ENCODE results near the gene CPSF4L.

The CPSF4L gene

GRCh38 chr17:73231395-73231794, 30.3 kb downstream of the CPSF4L start:
- peak; percentile 34 for DNase-seq

DNA sequence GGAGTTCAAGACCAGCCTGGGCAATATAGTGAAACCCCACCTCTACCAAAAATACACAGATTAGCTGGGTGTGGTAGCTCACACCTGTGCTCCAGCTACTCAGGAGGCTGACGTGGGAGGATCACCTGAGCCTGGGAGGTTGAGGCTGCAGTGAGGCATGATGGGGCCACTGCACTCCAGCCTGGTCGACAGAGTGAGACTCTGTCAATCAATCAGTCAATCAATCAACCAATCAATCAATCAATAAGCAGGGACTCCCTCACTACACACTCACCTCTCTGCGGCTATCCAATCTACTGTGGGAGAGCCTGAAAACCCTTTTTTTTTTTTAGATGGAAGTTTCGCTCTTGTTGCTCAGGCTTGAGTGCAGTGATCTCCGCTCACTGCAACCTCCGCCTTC, 31.6 kb downstream of the CPSF4L start:
- DNase-seq: no peak

GRCh38 chr17:73228748-73229236, 32.9 kb downstream of the CPSF4L start:
- DNase-seq: no peak

GRCh38 chr17:73227944-73228343, 33.7 kb downstream of the CPSF4L start:
- no peak for DNase-seq

DNA sequence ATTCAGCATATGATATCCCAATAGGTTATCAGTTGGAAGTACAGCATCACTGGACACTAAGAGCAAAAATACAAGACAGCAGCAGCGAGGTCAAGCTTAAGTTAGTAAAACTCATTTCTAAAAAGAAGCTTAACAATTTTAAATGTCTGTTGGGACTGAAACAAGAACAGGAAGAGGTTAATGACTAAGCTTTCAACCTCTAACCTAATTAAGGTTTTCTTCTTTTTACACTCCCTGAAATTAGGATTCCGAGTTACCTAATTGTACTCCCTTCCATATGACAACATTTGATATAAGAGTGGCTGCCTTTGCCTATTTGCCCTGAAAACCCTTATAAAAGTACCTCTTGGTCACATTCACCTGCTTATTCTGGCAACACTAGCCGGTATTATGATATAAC, 34.3 kb downstream of the CPSF4L start:
- DNase-seq: no peak

GRCh38 chr17:73226556-73227172, 35.0 kb downstream of the CPSF4L start:
- DNase-seq: no peak

DNA sequence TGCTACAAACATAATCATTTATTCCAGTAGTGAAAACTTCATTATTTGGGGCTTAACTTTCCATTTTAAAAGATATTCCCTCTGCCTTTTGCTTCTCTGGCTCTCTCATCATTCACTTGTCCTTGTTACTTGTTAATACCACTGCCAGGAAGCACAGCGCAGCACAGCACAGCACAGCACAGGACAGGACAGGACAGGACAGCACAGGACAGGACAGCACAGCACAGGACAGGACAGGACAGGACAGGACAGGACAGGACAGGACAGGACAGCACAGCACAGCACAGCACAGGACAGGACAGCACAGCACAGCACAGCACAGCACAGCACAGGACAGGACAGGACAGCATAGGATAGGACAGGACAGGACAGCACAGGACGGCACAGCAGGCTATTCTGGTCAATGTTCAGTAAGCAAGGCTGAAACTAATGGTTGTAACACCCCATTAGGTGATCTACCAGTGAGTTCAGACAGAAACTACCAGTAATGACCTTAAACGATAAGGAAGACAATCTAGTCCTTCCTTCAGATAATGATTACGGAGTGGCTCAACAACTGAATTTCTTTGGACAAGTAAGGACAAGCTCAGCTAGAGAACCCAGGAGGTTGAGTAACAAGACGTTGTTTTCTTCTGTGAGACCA, 36.9 kb downstream of the CPSF4L start:
- no peak for DNase-seq

DNA sequence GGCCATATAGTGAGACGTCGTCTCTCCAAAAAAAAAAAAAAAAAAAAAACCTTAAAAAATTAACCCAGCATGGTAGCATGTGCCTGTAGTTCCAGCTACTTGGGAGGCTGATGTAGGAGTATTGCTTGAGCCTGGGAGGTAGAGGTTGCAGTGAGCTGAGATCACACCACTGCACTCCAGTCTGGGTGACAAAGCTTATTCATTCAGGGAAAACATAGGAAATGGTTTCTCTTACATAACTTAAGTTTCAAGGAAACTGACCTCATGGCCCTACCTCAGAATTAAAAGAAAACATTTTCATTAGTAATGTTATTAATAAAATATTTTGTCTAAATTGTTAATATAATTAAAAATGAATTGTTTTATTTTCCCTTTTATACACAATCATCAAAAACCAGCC, 37.4 kb downstream of the CPSF4L start:
- no peak for DNase-seq

GRCh38 chr17:73223626-73224230, 38.0 kb downstream of the CPSF4L start:
- DNase-seq: no peak

DNA sequence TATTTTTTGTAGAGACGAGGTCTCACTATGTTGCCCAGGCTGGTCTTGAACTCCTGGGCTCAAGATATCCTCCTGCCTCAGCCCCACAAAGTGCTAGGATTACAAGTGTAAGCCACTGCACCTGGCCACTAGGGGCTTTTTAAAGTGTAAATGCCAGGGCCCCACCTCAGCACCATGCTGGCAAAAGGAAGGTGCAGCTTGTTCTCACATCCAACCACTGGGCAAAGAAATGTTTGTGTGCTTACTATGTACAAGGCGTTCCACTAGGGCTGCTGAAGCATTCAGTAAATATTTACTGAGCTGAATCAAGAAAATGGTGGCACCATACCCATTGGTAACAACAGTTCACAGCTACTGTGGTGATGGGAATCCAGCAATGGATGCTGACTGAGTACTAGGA, 46.2 kb downstream of the CPSF4L start:
- no peak for DNase-seq

- DNase-seq: no peak
Measured at GRCh38 chr17:73214851-73215250, 46.8 kb downstream of the CPSF4L start.

DNA sequence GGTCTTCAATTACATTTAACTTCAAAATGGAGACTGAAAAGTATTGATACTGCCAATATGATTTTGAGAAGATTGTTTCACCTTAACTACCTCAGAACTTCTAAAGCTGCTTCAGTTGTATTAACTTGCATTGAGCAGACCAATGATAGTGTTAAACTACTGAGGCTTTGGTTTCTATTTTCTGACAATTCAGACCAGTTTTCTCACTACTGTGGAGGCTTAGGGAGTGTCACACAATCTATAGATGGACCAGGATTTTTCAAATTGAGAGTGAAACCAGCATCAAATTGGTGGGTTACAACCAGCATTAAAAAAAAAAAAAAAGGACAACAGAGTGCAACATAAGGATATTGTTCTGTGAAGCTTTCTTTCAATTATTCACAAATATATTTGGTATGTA, 47.7 kb downstream of the CPSF4L start:
- DNase-seq: no peak

DNA sequence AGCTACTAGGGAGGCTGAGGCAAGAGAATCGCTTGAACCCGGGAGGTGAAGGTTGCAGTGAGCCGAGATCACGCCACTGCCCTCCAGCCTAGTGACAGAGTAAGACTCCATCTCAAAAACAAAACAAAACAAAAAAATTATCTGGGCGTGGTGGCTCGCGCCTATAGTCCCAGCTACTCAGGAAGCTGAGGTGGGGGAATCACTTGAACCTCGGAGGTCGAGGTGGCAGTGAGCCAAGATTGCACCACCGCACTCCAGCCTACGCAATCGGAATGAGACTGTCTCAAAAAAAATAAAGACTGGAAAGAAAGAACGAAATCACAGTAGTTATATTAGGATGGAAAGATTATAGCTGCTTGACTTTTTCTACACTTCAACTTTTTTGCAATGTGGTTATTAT, 49.9 kb downstream of the CPSF4L start:
- no peak for DNase-seq

DNA sequence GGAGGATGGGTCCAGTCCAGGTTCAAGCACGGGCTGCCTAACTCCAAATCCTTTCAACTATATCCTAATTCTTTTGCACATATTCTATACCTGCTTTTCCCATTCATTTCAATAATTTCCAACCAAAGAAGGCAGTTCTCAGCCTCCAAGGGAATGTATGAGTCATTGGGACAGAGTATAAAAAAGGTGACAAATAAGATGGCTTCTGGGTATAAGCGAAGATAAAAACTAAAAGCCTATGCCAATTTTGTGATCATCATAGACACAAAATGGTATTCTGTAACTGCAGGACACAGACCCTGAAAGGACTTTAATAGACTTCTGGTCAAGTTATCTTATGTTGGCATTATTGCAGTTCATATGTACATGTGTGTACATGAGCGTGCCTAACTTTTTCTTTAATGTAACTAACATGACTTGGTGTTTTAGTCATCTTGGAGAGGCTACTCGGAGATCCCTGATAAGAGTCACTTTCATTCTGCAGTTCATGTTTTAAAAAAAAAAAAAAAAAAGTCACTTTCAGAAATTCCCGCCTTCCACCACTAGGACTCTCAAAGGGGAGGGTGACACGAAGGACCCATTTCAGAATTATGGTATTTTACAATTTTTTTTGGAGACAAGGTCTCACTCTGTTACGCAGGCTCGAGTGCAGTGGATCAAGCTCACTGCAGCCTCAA, 51.5 kb downstream of the CPSF4L start:
- no peak for DNase-seq

DNA sequence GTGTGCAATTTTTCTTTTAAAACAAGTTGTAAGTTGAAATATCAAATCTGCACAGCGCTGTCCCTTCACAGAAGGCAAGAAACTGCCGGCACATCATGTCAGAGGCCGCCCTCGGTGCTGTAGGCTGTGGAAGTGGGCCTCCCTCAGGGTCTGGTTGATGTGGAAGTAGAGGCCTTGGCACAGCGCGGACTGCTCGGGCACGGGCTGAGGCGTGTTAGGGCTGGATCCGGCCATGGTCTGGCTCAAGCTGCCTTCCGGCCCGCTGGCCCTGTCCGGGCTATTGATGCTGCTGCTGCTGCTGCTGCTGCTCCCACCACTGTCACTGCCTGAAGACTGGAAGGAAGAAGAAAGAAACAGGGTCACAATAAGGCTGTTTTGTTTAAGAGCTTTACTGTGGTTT, 52.2 kb downstream of the CPSF4L start:
- DNase-seq: no peak

DNA sequence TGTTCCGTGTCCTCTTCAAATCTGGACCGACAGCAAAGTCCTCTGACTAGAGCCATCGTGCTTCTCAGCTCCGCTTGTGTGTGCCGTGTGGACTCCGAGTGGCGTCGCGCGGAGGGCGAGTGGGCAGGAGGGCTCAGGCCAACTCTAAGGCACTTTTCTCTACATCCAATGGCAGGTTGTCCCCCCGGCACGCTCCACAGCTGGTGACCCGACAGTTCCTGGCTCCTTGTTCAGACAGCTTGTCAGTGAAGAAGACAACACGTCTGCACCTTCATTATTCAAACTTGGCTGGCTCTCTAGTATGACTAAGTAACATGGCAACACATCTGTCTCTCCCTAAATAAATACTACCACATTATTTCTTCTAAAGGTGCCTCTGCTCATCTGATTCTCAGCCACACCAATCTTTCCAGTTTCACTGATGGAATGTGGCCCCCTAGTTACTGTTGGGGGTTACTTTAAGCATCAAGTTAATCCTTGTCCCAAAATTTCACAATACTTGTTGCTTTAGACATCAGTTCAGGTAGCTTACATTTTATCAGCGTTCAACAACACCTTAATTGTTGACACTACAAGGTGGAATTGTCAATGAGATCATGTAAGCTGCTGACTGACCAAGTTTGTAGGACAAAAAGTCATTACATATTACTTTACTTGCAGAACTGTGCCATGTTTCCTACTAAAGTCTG, 53.4 kb downstream of the CPSF4L start:
- DNase-seq: no peak

DNA sequence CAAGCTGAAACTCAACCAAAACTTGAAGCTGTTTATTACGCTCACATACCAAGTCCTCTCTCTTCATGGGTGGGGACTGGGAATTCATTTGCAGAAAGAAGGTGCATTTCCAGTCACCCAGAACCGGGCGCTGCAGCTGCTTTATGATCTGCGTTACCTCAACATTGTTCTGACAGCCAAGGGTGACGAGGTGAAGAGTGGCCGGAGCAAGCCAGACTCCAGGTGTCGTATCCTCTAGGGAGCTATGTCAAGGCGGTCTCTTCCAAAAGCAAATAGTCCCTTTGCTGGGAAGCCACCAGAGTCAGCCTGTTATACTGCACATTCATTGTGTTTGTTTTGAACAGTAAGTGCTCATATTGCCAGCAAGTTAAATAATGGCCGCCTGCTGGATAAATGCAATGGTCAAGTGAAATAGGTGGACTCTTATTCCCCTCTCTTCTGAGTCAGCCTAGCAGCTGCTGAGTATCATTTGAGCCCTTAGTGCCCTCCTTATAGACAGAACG, 56.2 kb downstream of the CPSF4L start:
- no peak for DNase-seq

DNA sequence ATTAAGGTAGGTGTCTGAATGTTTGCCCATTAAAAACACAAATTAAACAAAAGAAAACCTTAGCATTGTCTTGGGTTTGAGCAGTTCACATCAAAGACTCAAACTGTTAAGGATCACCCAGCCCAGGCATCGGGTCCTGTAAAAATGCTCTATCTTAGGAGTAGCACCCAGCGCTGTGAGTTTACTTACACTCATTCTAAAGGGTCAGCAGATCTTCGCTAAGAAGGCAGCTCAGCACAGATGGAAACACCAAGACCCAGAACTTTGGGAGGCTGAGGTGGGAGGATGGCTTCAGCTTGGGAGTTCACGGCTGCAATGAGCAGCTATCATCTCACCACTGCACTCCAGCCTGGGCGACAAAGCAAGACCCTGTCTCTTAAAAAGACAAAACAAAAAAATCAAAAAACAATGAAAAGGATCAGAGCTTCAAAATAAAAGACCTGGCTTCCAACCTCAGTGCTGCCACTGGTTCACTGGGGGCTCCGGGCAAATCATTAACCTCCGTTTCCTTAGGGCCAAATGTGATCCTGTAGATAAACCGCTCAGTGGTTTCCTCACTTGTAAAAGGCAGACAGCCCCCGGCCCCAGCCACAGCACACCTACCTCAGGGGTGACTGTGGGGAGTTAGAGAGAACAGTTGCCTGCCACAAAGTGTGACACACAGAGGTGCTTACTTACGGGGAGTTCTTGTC, 57.7 kb downstream of the CPSF4L start:
- DNase-seq: no peak

GRCh38 chr17:73203135-73203787, 58.4 kb downstream of the CPSF4L start:
- DNase-seq: no peak

- no peak for DNase-seq
Measured at GRCh38 chr17:73201215-73202069, 60.2 kb downstream of the CPSF4L start.

GRCh38 chr17:73200476-73200875, 61.2 kb downstream of the CPSF4L start:
- DNase-seq: no peak

Measured in NCI-H1105 treated with DMSO at 0.1 percent for 48 hours (cell line).